GM12891 (cell line): ENCODE results near the gene VWA5A.

Source experiments
- POLR2A ChIP-seq: IDR thresholded peaks from 2 replicates; pipeline ENCODE4 v1.6.1; 2011; ENCODE audit warnings: low read depth, low read length, control low read depth
- TAF1 ChIP-seq: IDR thresholded peaks from 2 replicates; pipeline ENCODE4 v1.6.1; 2011; ENCODE audit warnings: low read depth, low read length, control low read depth

GRCh38 chr11:124069429-124070401, 45.5 kb upstream of the VWA5A start:
- TF ChIP-seq POLR2A (no peak), TAF1 (no peak)
